Vagina (tissue), 2 donors: ENCODE data around the gene ASCL3. TPM values are rescaled to one million over a fixed set of nuclear protein-coding genes. Genes with fewer than 3 reads are reported as not detected.

Source experiments
- DNase-seq, 2 donors: peaks; one replicate each; pipeline ENCODE4 v3.0.0-alpha.2; 2017; ENCODE audit errors: extremely low spot score in 2 of 2
- H3K27ac ChIP-seq: fragments of 200-600 bp; sonication (generic); one replicate; pipeline ENCODE4 v1.5.1; 2019
- H3K27me3 ChIP-seq: fragments of 200-600 bp; sonication (generic); one replicate; pipeline ENCODE4 v1.5.1; 2019
- H3K36me3 ChIP-seq, 2 donors: fragments of 200-600 bp; sonication (generic); one replicate each; pipeline ENCODE4 v1.5.1; 2017 to 2019
- H3K4me1 ChIP-seq: fragments of 200-600 bp; sonication (generic); one replicate; pipeline ENCODE4 v1.5.1; 2019
- H3K4me3 ChIP-seq, 2 donors: fragments of 200-600 bp; sonication (generic); 1 replicate in 1 of 2; 2 replicates in 1 of 2; pipeline ENCODE4 v1.5.1; 2016 to 2019
- H3K9me3 ChIP-seq: fragments of 200-600 bp; sonication (generic); one replicate; pipeline ENCODE4 v1.5.1; 2019
- POLR2A ChIP-seq, 2 donors: fragments of 450-650 bp; IDR thresholded peaks; one replicate each; pipeline ENCODE4 v1.6.1; 2017; ENCODE audit warnings: antibody characterized with exemption in 2 of 2, mild to moderate bottlenecking in 2 of 2, moderate library complexity in 2 of 2
- POLR2AphosphoS5 ChIP-seq, 2 donors: sonication (generic); formaldehyde crosslinking; IDR thresholded peaks; one replicate each; pipeline ENCODE4 v1.9.0; 2017; ENCODE audit warnings: antibody characterized with exemption in 2 of 2, mild to moderate bottlenecking in 2 of 2, low read depth in 1 of 2; ENCODE audit not compliant: insufficient read depth in 1 of 2
- intact Hi-C: fragments of 100-400 bp; cut with DNase I; formaldehyde crosslinking; loops from one replicate; pipeline ENCODE4 v1.15.1; 2023
- total RNA-seq: library from RNA; depleted of rRNA; stranded (reverse); fragments of >200 nt; gene quantifications from one replicate; pipeline ENCODE4 v1.2.3, GENCODE V29; 2016
- TF ChIP-seq, protein P1 (sequence below), 3 experiments: fragments of 450-650 bp in 2 of 3; fragments of 200-600 bp in 1 of 3; sonication (generic) in 1 of 3; IDR thresholded peaks; one replicate each; pipeline ENCODE4 v1.5.1; 2017 to 2019; ENCODE audit warnings: antibody characterized with exemption in 3 of 3, mild to moderate bottlenecking in 2 of 3, moderate library complexity in 2 of 3

Gene ASCL3
- total RNA-seq, 1 donor from 2014 or later = not detected

DNA sequence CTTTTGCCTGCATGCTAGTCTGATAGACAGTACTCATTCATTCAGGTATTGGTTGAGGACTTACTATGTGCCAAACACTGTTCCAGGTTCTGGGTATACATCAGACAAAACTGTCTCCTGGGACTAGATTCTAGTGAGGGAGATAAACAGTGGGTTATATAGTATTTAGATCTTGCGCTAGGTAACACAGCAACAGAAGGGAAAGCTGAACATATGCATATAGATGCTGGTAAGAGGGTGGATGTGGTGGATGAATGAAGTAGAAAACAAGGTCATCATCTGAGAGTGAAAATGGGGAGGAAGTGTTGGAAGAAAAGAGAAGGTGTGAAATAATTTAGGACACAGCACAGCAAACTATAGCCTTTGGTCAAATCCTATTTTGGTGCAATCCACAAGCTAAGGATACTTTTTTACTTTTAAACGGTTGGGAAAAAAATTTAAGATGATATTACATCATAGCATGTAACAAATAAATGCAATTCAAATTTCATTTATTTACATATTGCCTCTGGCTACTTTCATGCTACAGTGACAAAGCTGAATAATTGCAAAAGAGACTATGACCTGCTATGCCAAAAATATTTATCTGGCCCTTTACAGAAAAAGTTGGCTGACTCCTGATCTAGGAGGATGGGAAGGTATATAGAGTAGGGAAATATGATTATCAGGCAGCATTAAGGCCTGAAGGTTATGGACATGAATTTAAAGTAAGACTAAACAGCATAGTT, 28.5 kb upstream of the ASCL3 start:
- Histone ChIP-seq H3K27ac (no peak overlapping the region), H3K36me3 (no peaks in the 10 kb centered on the region), H3K27me3 (no peaks in the 10 kb centered on the region), H3K4me3 (no peak overlapping the region), H3K9me3 (no peaks in the 10 kb centered on the region), H3K4me1 (no peaks in the 10 kb centered on the region)
- intact Hi-C loops = no loop called here
- no peak for DNase-seq
- TF ChIP-seq POLR2A (IDR thresholded peaks at IDR 0.05) = no peak
- no peak for TF ChIP-seq POLR2AphosphoS5 (IDR thresholded peaks at IDR 0.05; ENCODE audit: insufficient read depth in 1 of 2, low read depth in 1 of 2)
- TF ChIP-seq, protein P1, sequence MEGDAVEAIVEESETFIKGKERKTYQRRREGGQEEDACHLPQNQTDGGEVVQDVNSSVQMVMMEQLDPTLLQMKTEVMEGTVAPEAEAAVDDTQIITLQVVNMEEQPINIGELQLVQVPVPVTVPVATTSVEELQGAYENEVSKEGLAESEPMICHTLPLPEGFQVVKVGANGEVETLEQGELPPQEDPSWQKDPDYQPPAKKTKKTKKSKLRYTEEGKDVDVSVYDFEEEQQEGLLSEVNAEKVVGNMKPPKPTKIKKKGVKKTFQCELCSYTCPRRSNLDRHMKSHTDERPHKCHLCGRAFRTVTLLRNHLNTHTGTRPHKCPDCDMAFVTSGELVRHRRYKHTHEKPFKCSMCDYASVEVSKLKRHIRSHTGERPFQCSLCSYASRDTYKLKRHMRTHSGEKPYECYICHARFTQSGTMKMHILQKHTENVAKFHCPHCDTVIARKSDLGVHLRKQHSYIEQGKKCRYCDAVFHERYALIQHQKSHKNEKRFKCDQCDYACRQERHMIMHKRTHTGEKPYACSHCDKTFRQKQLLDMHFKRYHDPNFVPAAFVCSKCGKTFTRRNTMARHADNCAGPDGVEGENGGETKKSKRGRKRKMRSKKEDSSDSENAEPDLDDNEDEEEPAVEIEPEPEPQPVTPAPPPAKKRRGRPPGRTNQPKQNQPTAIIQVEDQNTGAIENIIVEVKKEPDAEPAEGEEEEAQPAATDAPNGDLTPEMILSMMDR (IDR thresholded peaks at IDR 0.05) = no peak

DNA sequence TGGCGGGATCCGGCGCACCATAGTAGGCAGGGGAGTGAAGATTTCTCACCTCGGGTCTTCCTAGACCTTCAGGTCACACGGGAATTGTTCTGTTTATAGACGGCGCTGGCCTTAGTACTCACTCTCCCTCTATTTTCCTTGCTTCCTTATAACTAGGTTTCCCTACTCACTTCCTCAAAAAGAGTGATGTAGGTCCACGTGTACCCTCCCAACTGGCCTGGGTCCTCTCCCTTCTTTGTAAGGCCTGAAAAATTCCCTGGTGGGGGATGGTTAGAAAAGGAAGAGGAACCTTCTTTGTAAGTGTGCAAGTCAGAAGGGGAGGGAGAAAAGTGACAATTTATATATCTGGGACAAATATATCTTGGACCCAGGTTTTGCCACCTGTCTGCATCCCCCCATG, 24.4 kb upstream of the ASCL3 start:
- Histone ChIP-seq H3K4me1 (peaks cover 22% of the 10 kb centered on the region), H3K4me3 (no peak overlapping the region), H3K27ac (no peak overlapping the region), H3K36me3 (no peaks in the 10 kb centered on the region), H3K9me3 (no peaks in the 10 kb centered on the region), H3K27me3 (no peaks in the 10 kb centered on the region)
- intact Hi-C loops = loop anchor here (10.0 kb wide), 1 partner anchor 282 kb away; the partner anchor contains the start of genes RPL27A and TRIM66
- DNase-seq = no peak
- TF ChIP-seq POLR2A (IDR thresholded peaks at IDR 0.05) (no peak), POLR2AphosphoS5 (IDR thresholded peaks at IDR 0.05; ENCODE audit: insufficient read depth in 1 of 2, low read depth in 1 of 2) (no peak)
- TF ChIP-seq, protein P1 (IDR thresholded peaks at IDR 0.05) = no peak

DNA sequence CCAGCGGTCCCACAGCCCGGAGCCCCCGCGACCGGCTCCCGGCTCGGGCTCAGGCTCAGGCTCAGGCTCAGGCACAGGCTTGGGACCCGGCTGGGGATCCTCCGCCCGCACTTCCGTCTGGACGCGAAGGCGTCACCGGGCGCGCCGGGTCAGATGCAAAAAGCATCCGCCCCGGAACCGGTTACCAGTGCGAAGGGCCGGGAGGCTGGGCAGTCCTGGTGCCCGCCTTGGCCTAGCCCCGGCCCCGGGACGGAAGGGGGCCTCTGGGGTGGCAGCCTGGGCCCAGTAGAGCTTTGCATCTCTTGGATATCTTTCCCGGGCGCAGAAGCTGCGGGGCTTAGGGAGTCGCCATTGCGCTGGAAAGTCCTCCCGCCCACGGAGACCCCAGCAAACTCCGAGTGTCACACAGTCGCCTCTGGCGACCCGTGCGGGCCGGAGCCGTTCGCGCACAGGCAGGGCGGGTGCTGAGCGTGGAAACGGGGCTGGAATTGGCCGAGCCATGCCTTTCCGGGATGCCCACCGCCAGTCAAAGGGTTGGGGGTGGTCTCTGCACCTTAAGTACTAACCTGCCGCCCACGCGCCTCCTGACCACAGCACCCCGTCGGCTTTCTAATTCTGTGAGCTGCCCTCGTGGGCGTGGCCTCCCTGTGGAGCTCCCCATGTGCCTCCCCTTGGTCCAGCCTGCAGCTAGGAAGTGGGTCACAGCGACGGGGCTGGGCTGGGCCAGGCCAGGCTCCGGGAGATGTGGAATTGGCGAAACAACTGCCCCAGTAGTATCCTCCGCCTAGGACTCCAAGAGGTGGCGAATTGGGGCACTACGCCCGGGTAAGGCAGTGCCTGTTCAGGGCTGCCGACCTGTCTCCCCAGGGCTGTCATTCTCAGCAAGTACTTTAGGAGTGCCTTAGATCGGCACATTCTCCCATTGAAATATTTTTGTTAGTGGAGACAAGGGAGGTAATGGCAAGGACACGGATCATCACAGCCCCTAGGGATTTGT, 21.8 kb upstream of the ASCL3 start, which contains the start of gene TMEM9B:
TMEM9B (minus strand) TSS at position 119 of the 997 bp plus-strand sequence. CDS start 129 bp downstream, outside the sequence.
- TF ChIP-seq POLR2AphosphoS5 (IDR thresholded peaks at IDR 0.05; ENCODE audit: insufficient read depth in 1 of 2, low read depth in 1 of 2) (peak; percentile 80 to 95), POLR2A (IDR thresholded peaks at IDR 0.05) (peak in 1 of 2 donors; percentile 83)
- TF ChIP-seq, protein P1 (IDR thresholded peaks at IDR 0.05) = no peak
- H3K9me3 ChIP-seq = no peaks in the 10 kb centered on the region
- peak in 1 of 2 donors; percentile 94 for DNase-seq
- peak within 1 kb of the TSS; percentile 93 for H3K27ac ChIP-seq
- peak within 1 kb of the TSS; percentile 89 to 91 for H3K4me3 ChIP-seq
- H3K36me3 ChIP-seq = no peaks in the 10 kb centered on the region
- H3K4me1 ChIP-seq = peaks cover 25% of the 10 kb centered on the region
- intact Hi-C loops = loop anchor here (10.0 kb wide), 1 partner anchor 280 kb away; the partner anchor contains the start of genes RPL27A and TRIM66
- no peaks in the 10 kb centered on the region for H3K27me3 ChIP-seq

DNA sequence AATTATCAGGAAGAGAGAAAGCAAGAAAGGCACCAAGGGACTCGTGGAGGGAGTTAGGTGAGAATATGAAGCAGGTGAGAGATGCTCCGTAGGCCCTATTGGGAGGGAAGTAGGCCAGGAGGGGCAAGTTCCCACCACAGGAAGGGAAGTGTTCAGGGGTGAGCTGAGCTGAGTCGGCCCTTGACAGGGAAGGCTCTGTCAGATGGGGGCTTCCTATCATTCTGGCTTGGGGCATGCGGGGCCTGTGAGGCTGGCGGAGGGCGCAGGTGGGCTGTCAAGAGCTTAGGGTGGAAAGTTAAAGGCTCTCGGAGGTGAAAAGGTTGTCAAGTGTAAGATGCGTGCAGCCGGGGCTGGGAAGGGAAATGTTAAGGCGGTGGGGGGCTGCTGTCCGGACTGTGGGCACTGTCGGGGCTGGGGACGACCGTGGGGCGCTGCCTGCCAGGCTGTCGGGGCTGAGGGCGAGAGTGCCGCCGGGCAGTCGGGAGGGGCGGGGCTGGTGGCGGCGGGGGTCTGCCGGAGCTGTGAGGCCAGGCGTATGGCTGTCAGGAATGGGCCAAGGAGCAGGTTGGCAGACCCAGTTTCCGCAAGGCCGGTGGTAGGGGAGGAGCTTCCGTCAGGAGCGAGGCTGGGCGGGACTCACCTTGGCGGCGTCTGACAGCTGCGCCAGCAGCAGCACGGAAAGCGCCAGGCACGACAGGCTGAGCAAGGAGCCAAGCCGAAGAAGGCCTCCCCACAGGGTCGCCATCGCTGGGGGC, 20.9 kb upstream of the ASCL3 start:
- Histone ChIP-seq H3K36me3 (no peaks in the 10 kb centered on the region), H3K27me3 (no peaks in the 10 kb centered on the region), H3K4me3 (peak overlapping the region; percentile 89 to 91), H3K9me3 (no peaks in the 10 kb centered on the region), H3K4me1 (peaks cover 33% of the 10 kb centered on the region), H3K27ac (peak overlapping the region; percentile 93)
- peak in 1 of 2 donors; percentile 90 for DNase-seq
- TF ChIP-seq POLR2AphosphoS5 (IDR thresholded peaks at IDR 0.05; ENCODE audit: insufficient read depth in 1 of 2, low read depth in 1 of 2) = no peak
- intact Hi-C loops = loop anchor here (10.0 kb wide), 1 partner anchor 279 kb away; the partner anchor contains the start of genes RPL27A and TRIM66
